A549 (cell line): ENCODE measurements around the gene KCNQ1.

Experiments used
- CTCF ChIP-seq: fragments of >200 bp; sonication (Bioruptor Twin); formaldehyde crosslinking; IDR thresholded peaks from 3 replicates; pipeline ENCODE4 v1.5.1; 2016
- GATA3 ChIP-seq: IDR thresholded peaks from 2 replicates; pipeline ENCODE4 v1.6.1; 2012; ENCODE audit warnings: borderline replicate concordance
- HDAC2 ChIP-seq: fragments of 200-600 bp; sonication (generic); IDR thresholded peaks from 2 replicates; pipeline ENCODE4 v1.6.1; 2016
- PHF8 ChIP-seq: fragments of 200-600 bp; sonication (generic); IDR thresholded peaks from 2 replicates; pipeline ENCODE4 v1.6.1; 2016; ENCODE audit warnings: low read depth, mild to moderate bottlenecking, antibody characterized with exemption, moderate library complexity, borderline replicate concordance
- RAD21 ChIP-seq, 2 experiments: fragments of >200 bp in 1 of 2; sonication (Bioruptor Twin) in 1 of 2; formaldehyde crosslinking in 1 of 2; IDR thresholded peaks in 1 of 2; conservative IDR thresholded peaks in 1 of 2; 2 replicates in 1 of 2; 3 replicates in 1 of 2; pipeline ENCODE4 v1.6.1; 2012 to 2018; ENCODE audit warnings: inconsistent platforms in 1 of 2
- RARB ChIP-seq: fragments of 250-450 bp; sonication (Bioruptor Pico); IDR thresholded peaks from 2 replicates; pipeline ENCODE4 v1.8.0; 2021; ENCODE audit warnings: mild to moderate bottlenecking, moderate library complexity
- RCOR1 ChIP-seq: fragments of 150-350 bp; IDR thresholded peaks from 2 replicates; pipeline ENCODE4 v1.6.1; 2014; ENCODE audit warnings: antibody characterized with exemption, low read length, low read depth
- RFX5 ChIP-seq: fragments of 450-650 bp; IDR thresholded peaks from 2 replicates; pipeline ENCODE4 v1.7.1; 2014; ENCODE audit warnings: antibody characterized with exemption, mild to moderate bottlenecking, moderate library complexity
- SMC3 ChIP-seq: fragments of >200 bp; sonication (Bioruptor Twin); formaldehyde crosslinking; IDR thresholded peaks from 3 replicates; pipeline ENCODE4 v1.6.1; 2018; ENCODE audit warnings: inconsistent platforms

- TF ChIP-seq RAD21 (conservative IDR thresholded peaks at IDR 0.05 in 1 of 2, IDR thresholded peaks at IDR 0.05 in 1 of 2): no peak
- TF ChIP-seq SMC3: no peak
- TF ChIP-seq CTCF: no peak
- TF ChIP-seq RFX5: no peak
- no peak for TF ChIP-seq HDAC2
- TF ChIP-seq GATA3: no peak
- no peak for TF ChIP-seq RARB
- TF ChIP-seq PHF8: no peak
- TF ChIP-seq RCOR1: no peak
Measured at GRCh38 chr11:2788168-2789071, 343.6 kb downstream of the KCNQ1 start.
